HG02943 (cell line): Measurements from ENCODE around the gene EXOC3L1.

Experiments used
- ATAC-seq: cut with Tn5 transposase; IDR thresholded peaks from one replicate; pipeline ENCODE4 v1.9.1; 2021; ENCODE audit warnings: mild to moderate bottlenecking, low read depth, moderate library complexity; ENCODE audit not compliant: unreplicated experiment

The EXOC3L1 gene

DNA sequence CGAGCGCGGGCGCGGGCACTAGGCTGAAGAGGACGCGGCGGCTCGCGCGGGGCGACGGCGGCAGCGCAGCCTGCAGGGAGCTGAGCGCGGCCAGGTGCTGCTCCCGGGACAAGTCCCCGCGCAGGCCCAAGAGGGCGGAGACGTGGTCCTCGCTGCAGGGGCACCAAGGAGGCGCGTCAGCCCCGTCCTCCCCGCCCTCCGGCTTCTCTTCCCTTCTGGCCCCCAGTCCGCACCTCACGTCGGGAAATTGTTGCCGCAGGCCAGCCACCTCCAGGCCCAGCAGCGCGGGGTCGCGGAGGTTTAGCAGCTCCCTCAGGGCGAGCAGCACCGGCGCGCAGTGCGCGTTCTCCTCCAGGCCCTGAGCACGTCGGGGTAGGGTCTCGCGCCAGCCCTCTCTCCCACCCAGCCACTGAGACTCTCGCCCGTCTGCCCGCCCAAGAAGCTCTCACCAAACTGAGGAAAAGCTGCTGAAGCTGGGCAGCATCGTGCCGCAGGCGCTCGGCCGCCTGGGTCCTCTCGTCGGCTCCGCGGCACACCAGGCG, 5.4 kb downstream of the EXOC3L1 start:
- no peak for ATAC-seq

DNA sequence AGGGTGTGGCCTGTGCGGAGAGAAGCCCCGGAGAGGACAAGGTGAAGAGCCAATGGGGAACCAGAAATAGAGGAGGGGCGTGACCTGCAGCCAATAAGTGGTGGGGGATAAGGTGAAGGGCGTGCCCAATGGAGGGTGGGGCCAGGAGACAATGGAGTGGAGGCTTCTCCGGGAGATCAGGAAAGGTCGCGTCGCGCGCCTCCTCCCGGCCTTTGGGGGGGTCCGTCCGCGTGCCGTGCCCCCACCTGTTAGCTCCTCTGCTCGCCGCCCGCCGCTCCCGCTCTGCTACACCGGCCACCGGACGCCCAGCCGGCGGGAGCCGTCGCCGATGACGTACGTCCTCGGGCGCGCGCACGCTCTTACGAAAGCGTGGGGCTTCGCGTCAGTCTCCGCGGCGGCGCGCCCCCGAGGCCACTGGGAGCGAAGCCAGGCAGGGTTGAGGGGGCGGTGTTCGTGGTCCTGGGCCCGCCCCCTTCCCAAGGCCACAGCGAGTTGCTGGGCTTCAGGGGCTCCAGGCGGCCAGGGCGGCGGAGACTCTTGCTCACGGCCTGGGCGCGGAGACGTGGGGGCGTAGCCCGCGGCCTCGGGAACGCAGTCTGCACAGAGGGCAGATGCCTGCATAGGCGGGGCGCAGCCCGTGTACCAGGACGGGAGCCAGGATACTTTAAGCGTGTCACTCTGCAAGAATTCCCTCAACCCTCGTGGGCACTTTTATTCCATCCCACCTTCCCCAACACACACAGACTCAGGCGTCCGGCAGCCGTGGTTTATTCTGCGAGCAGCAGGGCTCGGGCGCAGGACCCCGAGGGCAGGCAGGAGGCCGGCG, 6.1 kb downstream of the EXOC3L1 start, which contains the start of gene MATCAP1:
TSS of gene MATCAP1 (minus strand) at position 337 of the 826 bp plus-strand sequence. CDS start 3,353 bp downstream, outside the sequence.
- peak; percentile 94 for ATAC-seq

DNA sequence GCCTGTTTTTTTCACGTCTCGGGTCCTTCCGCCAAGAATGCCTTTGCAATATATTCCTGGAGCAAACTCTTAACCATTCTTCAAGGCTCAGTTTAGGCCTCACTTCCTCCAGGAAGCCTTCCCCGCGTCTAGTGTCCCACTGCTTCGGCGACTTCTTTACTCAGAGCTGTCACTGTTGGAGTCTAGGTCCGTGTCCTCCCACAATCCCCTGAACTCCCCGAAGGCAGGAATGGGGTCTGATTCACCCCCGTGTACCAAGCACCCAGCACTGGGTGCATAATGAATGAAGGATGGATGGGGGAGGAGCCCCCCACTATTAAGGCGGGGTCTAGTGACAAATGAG, 6.7 kb downstream of the EXOC3L1 start:
- no peak for ATAC-seq

DNA sequence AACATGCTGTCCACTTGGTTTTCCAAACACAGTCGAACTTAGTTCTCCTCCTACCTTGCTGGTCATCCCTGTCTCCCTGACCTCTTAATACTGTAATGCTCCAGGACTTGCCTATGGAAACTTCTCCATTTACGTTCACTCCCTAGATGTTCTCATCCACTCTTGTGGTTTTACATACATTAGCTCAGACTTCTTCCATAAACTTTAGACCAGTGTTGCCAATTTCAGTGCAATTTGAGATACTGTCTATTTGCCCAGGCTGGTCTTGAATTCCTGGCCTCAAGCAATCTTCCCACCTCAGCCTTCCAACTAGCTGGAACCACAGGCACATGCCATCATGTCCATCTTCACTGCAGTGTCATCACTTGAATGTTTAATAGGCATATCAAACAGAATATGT, 7.6 kb downstream of the EXOC3L1 start:
- ATAC-seq = no peak

DNA sequence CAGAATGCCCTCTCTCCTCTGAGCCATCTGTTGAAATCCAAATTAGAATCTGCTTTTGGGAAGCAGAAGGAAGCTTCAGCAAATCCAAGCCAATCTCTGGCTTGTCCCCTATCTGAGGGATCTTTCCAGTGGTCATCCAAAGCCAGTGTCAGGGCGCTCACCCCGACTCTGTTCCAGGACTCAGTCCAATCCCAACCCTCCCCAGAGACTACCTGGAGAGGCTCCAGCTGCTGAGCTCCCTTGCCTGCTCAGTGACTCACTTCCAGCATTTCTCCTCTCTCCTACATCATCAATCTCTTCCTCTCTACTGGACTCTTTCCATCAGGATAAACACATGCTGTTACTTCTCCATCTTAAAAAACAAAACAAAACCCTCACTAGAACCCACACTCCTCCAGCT, 8.6 kb downstream of the EXOC3L1 start:
- ATAC-seq = no peak

DNA sequence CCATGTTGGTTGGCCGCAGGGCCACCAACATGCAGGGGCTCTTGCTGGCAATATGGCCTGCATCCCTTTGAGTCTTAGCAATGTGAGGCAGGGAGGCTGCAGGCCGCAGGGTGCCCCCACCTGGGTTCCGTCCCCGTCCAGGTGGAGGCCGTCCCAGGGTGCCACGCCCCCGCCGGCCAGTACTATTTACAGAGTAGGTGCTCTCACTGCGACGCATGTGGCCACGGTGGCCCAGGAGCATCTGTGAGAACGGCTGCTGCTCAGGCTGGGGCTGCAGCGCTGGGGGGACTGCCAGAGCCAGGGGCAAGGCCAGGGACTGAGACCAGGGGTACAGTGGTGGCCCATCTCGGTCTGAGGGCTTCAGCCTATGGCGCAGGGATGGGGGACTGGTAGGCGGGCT, 9.8 kb downstream of the EXOC3L1 start:
- no peak for ATAC-seq

DNA sequence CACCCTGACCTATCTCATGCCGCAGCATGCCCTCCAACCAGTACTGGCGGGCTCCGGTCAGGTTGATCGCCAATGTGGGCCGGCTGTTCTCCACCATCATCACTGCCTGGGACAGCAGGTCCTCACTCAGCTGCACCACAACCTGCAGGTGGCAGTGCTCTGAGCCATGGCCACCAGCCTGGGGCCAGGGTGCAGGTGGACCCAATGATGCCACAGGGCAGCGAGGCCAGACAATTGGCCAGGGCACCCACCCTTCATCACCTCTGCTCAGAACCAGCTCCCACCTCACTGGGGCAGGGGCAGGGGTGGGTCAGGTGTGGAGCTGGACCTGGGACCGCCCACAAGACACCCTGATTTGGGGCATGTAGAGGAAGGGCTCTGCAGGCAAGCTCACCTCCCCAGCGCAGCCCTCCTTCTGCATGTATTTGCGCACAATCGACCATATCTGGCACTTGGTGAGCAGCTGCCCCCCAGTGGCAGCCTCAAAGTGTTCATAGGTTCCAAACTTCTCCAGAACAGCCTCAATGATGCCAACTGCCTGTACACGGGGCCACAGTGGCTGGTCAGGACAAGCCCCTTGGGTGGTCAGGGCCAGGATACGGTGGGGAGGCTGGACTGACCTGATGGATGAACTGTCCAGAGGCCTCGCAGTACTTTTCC, 10.4 kb downstream of the EXOC3L1 start:
- ATAC-seq = no peak

DNA sequence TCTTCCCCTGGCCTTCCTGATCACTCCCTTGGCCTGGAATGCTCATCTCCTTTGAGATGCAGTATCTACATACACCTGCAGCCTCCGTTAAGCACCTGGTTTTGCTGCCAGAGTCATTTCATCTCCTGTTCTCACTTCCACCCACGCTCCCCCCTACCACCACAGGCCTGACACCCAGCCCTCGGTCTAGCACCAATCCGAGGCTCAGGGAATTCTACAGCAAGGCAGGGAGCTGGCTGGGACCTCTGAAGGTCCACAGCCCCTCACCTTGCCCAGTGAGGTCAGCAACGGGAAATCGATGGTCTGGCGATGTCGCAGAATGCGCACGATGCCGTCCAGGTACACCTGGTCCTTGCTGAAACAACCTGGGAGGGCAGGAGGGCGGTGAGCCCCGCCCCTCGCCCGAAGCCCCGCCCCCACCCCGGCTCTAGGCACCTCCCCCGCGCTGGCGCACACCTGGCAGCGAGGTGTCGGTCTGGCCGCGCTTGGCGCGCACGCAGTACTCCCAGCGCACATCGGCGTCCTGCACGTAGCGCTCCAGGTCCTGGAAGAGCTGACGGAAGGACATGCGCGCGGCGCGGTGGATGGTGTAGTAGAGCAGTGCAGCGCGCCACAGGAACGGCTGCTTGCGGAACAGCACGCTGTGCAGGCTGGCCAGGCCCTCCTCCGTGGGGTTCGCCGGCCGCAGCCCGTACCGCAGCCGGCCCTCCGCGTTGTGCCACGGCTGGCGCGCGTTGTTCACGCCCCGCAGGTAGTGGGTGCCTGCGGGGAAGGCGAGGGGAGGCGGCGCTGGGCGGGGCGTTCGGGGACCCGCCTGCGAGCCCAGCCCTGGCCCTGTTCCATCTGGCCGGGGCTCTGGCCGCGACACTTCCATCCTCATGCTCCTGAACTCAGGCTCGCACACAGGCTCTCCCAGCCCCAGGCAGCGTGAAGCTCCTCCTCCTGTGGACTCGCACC, 11.9 kb downstream of the EXOC3L1 start:
- no peak for ATAC-seq

DNA sequence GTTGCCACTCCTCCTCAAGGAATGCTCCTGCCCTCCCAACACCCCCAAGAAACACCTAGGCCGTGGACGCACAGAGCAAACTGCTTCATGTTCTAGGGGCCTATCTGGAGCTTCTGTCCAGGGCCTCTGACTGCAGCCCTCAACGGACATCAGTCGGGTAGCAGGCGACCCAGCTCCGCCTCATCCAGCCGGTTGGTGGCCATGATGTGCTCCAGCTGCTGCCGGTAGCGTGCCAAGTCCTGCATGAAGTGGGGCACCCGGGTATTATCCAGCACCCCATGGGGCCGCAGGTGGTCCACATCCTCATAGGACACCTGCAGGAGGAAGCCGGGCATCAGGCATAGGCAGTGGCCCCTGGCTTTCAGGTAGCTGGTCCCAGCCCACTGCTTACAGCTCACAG, 13.3 kb downstream of the EXOC3L1 start:
- no peak for ATAC-seq

DNA sequence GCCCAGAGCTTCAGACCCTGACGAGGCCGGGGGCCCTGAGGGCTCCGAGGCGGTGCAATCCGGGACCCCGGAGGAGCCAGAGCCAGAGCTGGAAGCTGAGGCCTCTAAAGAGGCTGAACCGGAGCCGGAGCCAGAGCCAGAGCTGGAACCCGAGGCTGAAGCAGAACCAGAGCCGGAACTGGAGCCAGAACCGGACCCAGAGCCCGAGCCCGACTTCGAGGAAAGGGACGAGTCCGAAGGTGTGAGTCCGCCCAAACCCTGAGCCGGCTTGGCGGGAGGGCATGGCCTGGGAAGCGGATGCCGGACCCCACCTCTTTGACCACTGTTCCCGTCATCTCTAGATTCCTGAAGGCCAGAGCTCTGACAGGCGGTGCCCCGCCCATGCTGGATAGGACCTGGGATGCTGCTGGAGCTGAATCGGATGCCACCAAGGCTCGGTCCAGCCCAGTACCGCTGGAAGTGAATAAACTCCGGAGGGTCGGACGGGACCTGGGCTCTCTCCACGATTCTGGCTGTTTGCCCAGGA, 15.2 kb downstream of the EXOC3L1 start:
- no peak for ATAC-seq

DNA sequence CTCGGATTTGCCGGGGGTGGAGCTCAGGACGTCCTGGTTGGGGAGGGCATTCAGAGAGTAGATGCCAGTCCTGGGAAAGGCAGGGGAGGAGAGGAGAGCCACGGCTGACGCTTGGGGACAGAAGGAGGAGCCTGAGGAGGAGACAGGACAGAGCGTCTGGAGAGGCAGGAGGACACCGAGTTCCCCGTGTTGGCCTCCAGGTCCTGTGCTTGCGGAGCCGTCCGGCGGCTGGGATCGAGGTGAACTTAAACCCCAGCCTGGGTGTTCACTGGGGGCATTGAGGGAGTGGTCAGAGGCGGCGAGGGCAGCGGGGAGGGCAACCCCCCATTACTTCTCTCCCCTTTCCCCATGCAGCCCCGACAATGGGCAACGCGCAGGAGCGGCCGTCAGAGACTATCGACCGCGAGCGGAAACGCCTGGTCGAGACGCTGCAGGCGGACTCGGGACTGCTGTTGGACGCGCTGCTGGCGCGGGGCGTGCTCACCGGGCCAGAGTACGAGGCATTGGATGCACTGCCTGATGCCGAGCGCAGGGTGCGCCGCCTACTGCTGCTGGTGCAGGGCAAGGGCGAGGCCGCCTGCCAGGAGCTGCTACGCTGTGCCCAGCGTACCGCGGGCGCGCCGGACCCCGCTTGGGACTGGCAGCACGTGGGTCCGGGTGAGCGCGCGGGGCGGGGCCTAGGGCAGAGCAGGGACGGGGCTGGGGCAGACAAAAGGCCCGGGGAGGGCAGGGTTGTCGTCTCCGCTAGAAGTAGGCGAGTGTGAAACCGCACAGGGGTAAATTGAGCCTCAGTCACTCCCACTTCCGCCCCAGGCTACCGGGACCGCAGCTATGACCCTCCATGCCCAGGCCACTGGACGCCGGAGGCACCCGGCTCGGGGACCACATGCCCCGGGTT, 15.9 kb downstream of the EXOC3L1 start:
- ATAC-seq = no peak

DNA sequence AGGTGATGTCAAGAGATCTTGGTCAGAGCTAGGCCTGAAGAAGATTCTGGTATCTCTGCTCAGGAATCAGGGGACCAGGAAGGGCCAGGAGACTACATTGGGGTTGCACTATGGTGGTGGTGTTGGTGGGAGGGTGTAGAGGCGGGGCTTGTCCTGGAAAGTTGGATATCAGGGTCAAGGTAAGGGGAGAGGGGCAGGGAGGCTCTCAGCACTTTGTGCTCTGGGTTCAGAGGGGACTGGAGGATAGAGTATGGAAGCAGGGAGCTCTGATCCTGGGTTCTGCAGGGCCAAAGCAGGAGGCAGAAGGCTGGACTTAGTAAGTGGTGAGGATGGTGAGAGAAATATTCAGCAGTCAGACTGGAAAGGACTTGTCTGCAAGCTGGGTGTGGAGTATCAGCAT, 16.6 kb downstream of the EXOC3L1 start:
- no peak for ATAC-seq

DNA sequence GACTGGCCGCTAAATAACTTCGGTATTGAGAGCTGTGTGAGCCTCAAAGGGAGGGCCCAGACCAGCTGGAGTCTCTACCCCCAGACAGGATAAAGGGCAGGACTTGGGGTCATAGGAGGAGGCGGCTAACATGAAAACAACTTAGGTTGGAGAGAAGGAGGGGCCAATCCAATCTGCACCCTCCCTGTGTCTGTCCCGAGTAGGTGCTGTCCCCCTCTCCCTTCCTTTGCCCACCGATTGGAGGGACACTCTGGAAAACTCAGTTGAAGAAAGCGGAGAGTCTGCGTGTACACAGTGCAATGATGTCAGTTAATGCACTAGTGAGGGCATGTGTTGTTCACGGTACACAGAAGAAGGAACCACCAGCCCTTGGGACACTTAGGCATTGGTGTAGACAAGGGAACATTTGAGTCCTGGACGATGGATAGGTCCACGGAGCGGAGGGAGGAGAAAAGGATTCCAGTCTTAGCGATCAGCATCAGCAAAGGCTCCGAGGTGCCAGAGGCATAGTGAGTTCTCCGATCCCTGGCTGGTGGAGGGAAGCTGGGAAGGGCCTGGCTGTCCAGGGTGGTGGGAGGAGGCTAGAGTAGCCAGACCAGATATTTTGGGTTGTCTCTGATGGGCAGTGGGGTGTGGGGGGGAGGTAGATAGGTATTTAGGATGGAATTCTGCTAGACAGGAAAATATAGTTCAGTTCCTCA, 18.8 kb downstream of the EXOC3L1 start:
- no peak for ATAC-seq

DNA sequence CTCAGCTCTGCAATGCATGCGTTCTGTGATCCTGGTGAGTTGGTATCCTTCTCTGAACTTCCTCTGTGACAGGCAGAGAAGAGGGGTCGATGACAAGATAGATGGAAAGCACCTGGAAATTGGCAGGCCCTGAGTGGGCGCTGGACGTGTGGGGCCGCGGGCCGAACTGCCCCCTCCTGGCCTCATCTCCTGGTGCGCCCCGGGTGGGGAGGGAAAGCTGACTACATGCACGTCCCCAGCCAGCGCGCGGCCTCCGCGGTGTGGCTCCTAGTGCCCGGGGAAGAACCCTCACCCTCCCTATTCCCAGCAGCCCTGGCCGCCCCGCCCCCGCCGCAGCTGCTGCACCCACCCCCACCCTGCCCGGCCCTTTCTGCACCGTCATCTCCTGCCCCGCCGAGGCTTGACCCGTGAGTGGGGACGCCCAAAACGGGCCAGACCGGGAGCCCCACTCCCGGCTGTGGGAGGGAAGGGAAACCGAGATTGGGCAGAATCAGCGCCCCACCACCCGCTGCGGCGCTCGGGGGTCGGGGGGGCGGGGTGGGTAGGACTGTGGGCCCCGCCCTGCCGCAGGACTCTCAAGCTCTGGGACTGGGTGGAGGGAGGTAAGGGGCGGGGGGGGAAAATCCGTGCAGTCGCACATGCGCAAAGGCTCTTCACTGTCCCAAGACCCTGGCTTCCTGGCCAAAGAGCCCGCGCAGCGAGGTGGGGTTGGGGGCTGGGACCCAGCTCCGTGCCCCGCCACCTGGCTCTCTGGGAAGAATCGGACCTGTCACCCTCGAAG, 19.6 kb downstream of the EXOC3L1 start, which contains the start of gene NOL3:
TSS of gene NOL3 (plus strand) at position 371 of the 781 bp plus-strand sequence.
- no peak for ATAC-seq

DNA sequence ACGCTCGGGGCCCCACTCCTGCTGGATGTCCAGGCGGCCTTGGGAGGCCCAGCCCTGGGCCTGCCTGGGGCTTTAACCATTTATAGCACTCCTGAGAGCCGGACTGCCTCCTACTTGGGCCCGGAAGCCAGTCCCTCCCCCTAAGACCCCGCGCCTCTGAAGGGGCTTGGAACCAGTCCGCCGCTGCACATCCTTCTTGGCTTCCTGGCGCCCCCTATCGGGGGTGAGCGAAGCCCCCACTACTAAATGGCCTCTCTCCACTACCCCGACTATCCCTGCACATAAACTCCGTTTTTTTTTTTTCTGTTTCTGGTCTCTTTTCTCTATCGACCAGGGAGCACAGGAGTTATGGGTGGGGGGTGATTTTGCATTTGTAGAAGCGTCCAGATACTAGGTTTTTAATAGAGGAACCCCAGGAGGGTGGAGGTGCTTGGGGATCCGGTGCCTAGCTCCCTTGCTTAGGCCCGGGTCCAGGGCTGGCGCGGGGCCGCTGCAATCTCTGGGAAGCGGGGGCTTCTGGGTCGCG, 20.2 kb downstream of the EXOC3L1 start:
- ATAC-seq = no peak

DNA sequence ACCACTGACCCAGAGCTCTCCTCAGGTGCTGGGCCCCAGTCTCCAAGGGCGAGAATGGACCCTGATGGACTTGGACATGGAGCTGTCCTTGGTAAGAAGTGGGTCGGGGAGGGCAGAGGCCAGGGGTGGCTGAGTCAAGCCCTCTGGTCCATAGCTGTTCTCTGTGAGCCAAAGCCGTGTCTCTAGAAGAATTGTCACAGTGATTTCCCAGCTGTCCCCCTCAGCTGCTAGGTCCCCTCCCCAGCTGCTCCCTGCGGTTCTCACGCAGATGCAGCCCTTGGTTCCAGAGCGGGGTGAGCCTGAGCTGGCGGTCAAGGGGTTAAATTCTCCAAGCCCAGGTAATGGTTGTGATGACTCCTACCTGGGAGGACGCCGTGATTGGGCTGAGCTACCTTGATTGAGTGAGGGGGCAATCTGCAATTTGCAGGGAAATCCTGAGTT, 20.9 kb downstream of the EXOC3L1 start:
- ATAC-seq = no peak

DNA sequence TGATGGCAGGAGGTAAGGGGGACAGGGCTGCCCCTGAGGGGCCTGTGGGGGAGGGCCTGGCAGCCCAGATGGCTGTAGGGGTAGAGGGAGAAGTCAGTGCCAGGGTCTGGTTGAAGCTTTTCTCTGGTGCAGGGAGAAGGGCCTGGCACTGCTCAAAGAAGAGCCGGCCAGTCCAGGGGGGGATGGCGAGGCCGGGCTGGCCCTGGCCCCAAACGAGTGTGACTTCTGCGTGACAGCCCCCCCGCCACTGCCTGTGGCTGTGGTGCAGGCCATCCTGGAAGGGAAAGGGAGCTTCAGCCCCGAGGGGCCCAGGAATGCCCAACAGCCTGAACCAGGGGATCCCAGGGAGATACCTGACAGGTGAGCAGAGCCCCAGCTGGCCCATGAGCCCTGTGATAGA, 22.3 kb downstream of the EXOC3L1 start:
- ATAC-seq = no peak
